GM18951 (cell line): ENCODE data around the gene IL21R.
"Not testable (repeated sequence)": the region's sequence is repeated elsewhere in the genome, so short reads cannot be mapped to it uniquely, and the experiment has no call there.

Source experiments
- POLR2A ChIP-seq: IDR thresholded peaks from 4 replicates; pipeline ENCODE4 v1.6.1; 2011; ENCODE audit warnings: mild to moderate bottlenecking; ENCODE audit not compliant: insufficient read length, insufficient read depth; ENCODE audit errors: extremely low read depth
- in situ Hi-C: fragments of 300-500 bp; cut with MboI; formaldehyde crosslinking; loops from one replicate; pipeline ENCODE4 v1.12.0; 2022; ENCODE audit warnings: low sequenced_read_pairs, mixed read lengths, inconsistent platforms; ENCODE audit not compliant: unreplicated experiment

Gene IL21R

GRCh38 chr16:27381974-27382855, 19.8 kb upstream of the IL21R start:
- in situ Hi-C loops = no loop called here
- TF ChIP-seq POLR2A = no peak

- in situ Hi-C loops = no loop called here
These were observed 18.3 kb upstream of the IL21R start for GRCh38 chr16:27383556-27384243.

GRCh38 chr16:27384425-27384824, 17.5 kb upstream of the IL21R start:
- in situ Hi-C loops = no loop called here
- TF ChIP-seq POLR2A = no peak

More at GRCh38 chr16:27383556-27384243, 18.3 kb upstream of the IL21R start:
- TF ChIP-seq POLR2A = no peak

- no peak for TF ChIP-seq POLR2A
- in situ Hi-C loops = no loop called here
These were observed 16.6 kb upstream of the IL21R start for GRCh38 chr16:27385398-27385797.

- TF ChIP-seq POLR2A = no peak
- in situ Hi-C loops = no loop called here
These were observed 15.3 kb upstream of the IL21R start for GRCh38 chr16:27386674-27387073.

GRCh38 chr16:27387724-27388123, 14.2 kb upstream of the IL21R start:
- in situ Hi-C loops = no loop called here

GRCh38 chr16:27389272-27389961, 12.6 kb upstream of the IL21R start:
- in situ Hi-C loops = no loop called here
- no peak for TF ChIP-seq POLR2A

More at GRCh38 chr16:27387724-27388123, 14.2 kb upstream of the IL21R start:
- TF ChIP-seq POLR2A = no peak

- in situ Hi-C loops = no loop called here
- TF ChIP-seq POLR2A = no peak
These were observed 11.8 kb upstream of the IL21R start for GRCh38 chr16:27390151-27390550.

GRCh38 chr16:27392671-27393070, 9.3 kb upstream of the IL21R start:
- no peak for TF ChIP-seq POLR2A
- in situ Hi-C loops = no loop called here

GRCh38 chr16:27394516-27394915, 7.5 kb upstream of the IL21R start:
- in situ Hi-C loops = no loop called here

GRCh38 chr16:27398341-27398893, 3.6 kb upstream of the IL21R start:
- in situ Hi-C loops = not testable (repeated sequence)

More at GRCh38 chr16:27394516-27394915, 7.5 kb upstream of the IL21R start:
- TF ChIP-seq POLR2A = no peak

GRCh38 chr16:27398894-27399853, 2.8 kb upstream of the IL21R start:
- TF ChIP-seq POLR2A = peak; percentile 43
- in situ Hi-C loops = no loop called here
